ENCODE data around the gene PHETA1. TPM values are rescaled to one million over a fixed set of nuclear protein-coding genes. Genes with fewer than 3 reads are reported as not detected.
A peak's percentile ranks its signal among the peaks of the same experiment; 100 is the strongest.

The PHETA1 gene
- total and polyA plus RNA-seq, 2 donors (not counting 3 experiments of a cell fraction or from before 2014, with no cell fraction given), result 10.6 to 20.0 TPM

- no peaks in the 10 kb centered on the region for H3K79me2 ChIP-seq (ENCODE audit: control insufficient read depth, insufficient read depth, low read length)
- no peak overlapping the region for H3K27ac ChIP-seq (ENCODE audit: insufficient read depth, low read depth, low read length)
- H3K27me3 ChIP-seq (ENCODE audit: control insufficient read depth in 2 of 2, insufficient read depth in 2 of 2, low read length in 2 of 2), result peaks cover 0 to 3% of the 10 kb centered on the region in 2 experiments
- CTCF ChIA-PET, result no interaction called here
- dilution Hi-C loops (cut with MboI; ENCODE audit: extremely low pct_ligation_motif_present, low sequenced_read_pairs) (no loop called here), intact Hi-C loops (cut with micrococcal nuclease) (no loop called here)
- H3K9ac ChIP-seq (replicated peaks; ENCODE audit: extremely low read depth, insufficient read depth, low read length), result no peak overlapping the region
- H3K4me2 ChIP-seq (ENCODE audit: insufficient read depth, low read length), result no peak overlapping the region
- DNase-seq (ENCODE audit: low read depth, low spot score) (no peak), FAIRE-seq (no peak)
- no peaks in the 10 kb centered on the region for H3K9me3 ChIP-seq (replicated peaks; ENCODE audit: control insufficient read depth, insufficient read depth, low read length)
- no peak overlapping the region for H2AFZ ChIP-seq (ENCODE audit: low read depth, low read length)
- no peaks in the 10 kb centered on the region for H3K36me3 ChIP-seq (ENCODE audit: control insufficient read depth in 2 of 2, extremely low read depth in 1 of 2, insufficient read depth in 2 of 2, low read length in 2 of 2)
- TF ChIP-seq JUN (IDR thresholded peaks at IDR 0.05; ENCODE audit: borderline replicate concordance, insufficient read depth, insufficient read length, low read depth), result no peak
- TF ChIP-seq FOS (IDR thresholded peaks at IDR 0.05; ENCODE audit: borderline replicate concordance, insufficient read depth, low read length), result no peak
- TF ChIP-seq MYC (IDR thresholded peaks at IDR 0.05; ENCODE audit: low read depth, low read length), result no peak
- H3K4me3 ChIP-seq (replicated peaks in 1 of 3; ENCODE audit: insufficient read depth in 1 of 3, low read depth in 1 of 3, low read length in 3 of 3), result no peak overlapping the region
- no peaks in the 10 kb centered on the region for H4K20me1 ChIP-seq (replicated peaks; ENCODE audit: control insufficient read depth, extremely low read depth, insufficient read depth, low read length)
- no peaks in the 10 kb centered on the region for H3K9me1 ChIP-seq (replicated peaks; ENCODE audit: control insufficient read depth, extremely low read depth, insufficient read depth, low read length)
- no TSS peak for BruUV-seq (replicated peaks)
- no peaks in the 10 kb centered on the region for H3K4me1 ChIP-seq (ENCODE audit: control insufficient read depth, extremely low read depth, insufficient read depth, low read length)
- POLR2A ChIA-PET, result no interaction called here
Measured at GRCh38 chr12:111387747-111388323, 18.9 kb upstream of the PHETA1 start.

GRCh38 chr12:111386885-111387284, 18.0 kb upstream of the PHETA1 start:
- Histone ChIP-seq H3K9ac (replicated peaks; ENCODE audit: extremely low read depth, insufficient read depth, low read length) (no peak overlapping the region), H4K20me1 (replicated peaks; ENCODE audit: control insufficient read depth, extremely low read depth, insufficient read depth, low read length) (no peaks in the 10 kb centered on the region), H3K36me3 (ENCODE audit: control insufficient read depth in 2 of 2, extremely low read depth in 1 of 2, insufficient read depth in 2 of 2, low read length in 2 of 2) (no peaks in the 10 kb centered on the region), H3K27ac (ENCODE audit: insufficient read depth, low read depth, low read length) (no peak overlapping the region), H3K4me1 (ENCODE audit: control insufficient read depth, extremely low read depth, insufficient read depth, low read length) (no peaks in the 10 kb centered on the region), H3K9me3 (replicated peaks; ENCODE audit: control insufficient read depth, insufficient read depth, low read length) (no peaks in the 10 kb centered on the region), H3K27me3 (ENCODE audit: control insufficient read depth in 2 of 2, insufficient read depth in 2 of 2, low read length in 2 of 2) (peaks cover 0 to 3% of the 10 kb centered on the region in 2 experiments), H3K9me1 (replicated peaks; ENCODE audit: control insufficient read depth, extremely low read depth, insufficient read depth, low read length) (no peaks in the 10 kb centered on the region), H3K79me2 (ENCODE audit: control insufficient read depth, insufficient read depth, low read length) (no peaks in the 10 kb centered on the region), H2AFZ (ENCODE audit: low read depth, low read length) (no peak overlapping the region), H3K4me2 (ENCODE audit: insufficient read depth, low read length) (no peak overlapping the region), H3K4me3 (replicated peaks in 1 of 3; ENCODE audit: insufficient read depth in 1 of 3, low read depth in 1 of 3, low read length in 3 of 3) (no peak overlapping the region)
- CTCF ChIA-PET, result no interaction called here
- no TSS peak for BruUV-seq (replicated peaks)
- POLR2A ChIA-PET, result no interaction called here
- intact Hi-C loops (cut with micrococcal nuclease) (no loop called here), dilution Hi-C loops (cut with MboI; ENCODE audit: extremely low pct_ligation_motif_present, low sequenced_read_pairs) (no loop called here)
- FAIRE-seq (peak; percentile 18), DNase-seq (ENCODE audit: low read depth, low spot score) (peak; percentile 20)
- TF ChIP-seq FOS (IDR thresholded peaks at IDR 0.05; ENCODE audit: borderline replicate concordance, insufficient read depth, low read length) (no peak), GATA2 (IDR thresholded peaks at IDR 0.05; ENCODE audit: insufficient read depth, insufficient read length, low read depth, low read length) (no peak), CTCF (IDR thresholded peaks at IDR 0.05; ENCODE audit: extremely low read depth in 1 of 2, insufficient read depth in 1 of 2, low read depth in 1 of 2, low read length in 2 of 2) (no peak), POLR2AphosphoS5 (IDR thresholded peaks at IDR 0.05; ENCODE audit: insufficient read depth, low read depth, low read length) (no peak), EZH2 (IDR thresholded peaks at IDR 0.05; ENCODE audit: borderline replicate concordance, low read depth, low read length, severe bottlenecking) (no peak), MYC (IDR thresholded peaks at IDR 0.05; ENCODE audit: low read depth, low read length) (no peak), POLR2A (IDR thresholded peaks at IDR 0.05; ENCODE audit: low read depth, low read length) (no peak), MAX (IDR thresholded peaks at IDR 0.05; ENCODE audit: insufficient read depth, insufficient read length) (no peak), JUN (IDR thresholded peaks at IDR 0.05; ENCODE audit: borderline replicate concordance, insufficient read depth, insufficient read length, low read depth) (no peak)

Measured in endothelial cell of umbilical vein (primary cell).